Stomach (tissue), 4 donors: ENCODE data around the gene RRAD.

ENCODE experiments used
- POLR2A ChIP-seq, 4 donors: fragments of 450-650 bp; IDR thresholded peaks; one replicate each; pipeline ENCODE4 v1.6.1; 2016; ENCODE audit warnings: antibody characterized with exemption in 4 of 4, control low read depth in 2 of 4, mild to moderate bottlenecking in 1 of 4, moderate library complexity in 1 of 4
- POLR2AphosphoS5 ChIP-seq, 3 donors: sonication (generic); formaldehyde crosslinking; IDR thresholded peaks; one replicate each; pipeline ENCODE4 v1.6.1; 2016; ENCODE audit warnings: antibody characterized with exemption in 3 of 3
- TF ChIP-seq, protein P1 (sequence below), 7 experiments: fragments of 450-650 bp in 4 of 7; fragments of 200-600 bp in 3 of 7; sonication (generic) in 3 of 7; IDR thresholded peaks; one replicate each; pipeline ENCODE4 v1.5.1; 2016 to 2019; ENCODE audit warnings: antibody characterized with exemption in 7 of 7, control low read depth in 2 of 7, mild to moderate bottlenecking in 1 of 7

DNA sequence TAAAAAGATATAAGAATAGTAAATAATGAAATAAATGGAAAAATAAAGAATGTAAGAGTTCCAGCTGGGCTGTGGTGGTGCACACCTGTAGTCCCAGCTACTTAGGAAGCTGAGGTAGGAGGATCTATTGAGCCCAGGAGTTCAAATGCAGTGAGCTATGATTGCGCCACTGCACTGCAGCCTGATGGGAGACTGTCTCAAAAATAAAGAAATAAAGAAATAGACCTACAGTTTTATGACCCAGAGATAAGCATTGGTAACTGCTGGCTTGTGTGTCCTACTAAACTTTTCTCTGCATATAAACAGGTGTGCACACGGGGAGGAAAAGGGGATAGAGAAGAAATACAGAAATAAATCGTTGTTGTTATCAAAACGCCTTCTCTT, 52.8 kb downstream of the RRAD start:
- TF ChIP-seq, protein P1, sequence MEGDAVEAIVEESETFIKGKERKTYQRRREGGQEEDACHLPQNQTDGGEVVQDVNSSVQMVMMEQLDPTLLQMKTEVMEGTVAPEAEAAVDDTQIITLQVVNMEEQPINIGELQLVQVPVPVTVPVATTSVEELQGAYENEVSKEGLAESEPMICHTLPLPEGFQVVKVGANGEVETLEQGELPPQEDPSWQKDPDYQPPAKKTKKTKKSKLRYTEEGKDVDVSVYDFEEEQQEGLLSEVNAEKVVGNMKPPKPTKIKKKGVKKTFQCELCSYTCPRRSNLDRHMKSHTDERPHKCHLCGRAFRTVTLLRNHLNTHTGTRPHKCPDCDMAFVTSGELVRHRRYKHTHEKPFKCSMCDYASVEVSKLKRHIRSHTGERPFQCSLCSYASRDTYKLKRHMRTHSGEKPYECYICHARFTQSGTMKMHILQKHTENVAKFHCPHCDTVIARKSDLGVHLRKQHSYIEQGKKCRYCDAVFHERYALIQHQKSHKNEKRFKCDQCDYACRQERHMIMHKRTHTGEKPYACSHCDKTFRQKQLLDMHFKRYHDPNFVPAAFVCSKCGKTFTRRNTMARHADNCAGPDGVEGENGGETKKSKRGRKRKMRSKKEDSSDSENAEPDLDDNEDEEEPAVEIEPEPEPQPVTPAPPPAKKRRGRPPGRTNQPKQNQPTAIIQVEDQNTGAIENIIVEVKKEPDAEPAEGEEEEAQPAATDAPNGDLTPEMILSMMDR (IDR thresholded peaks at IDR 0.05): no peak
- TF ChIP-seq POLR2A (IDR thresholded peaks at IDR 0.05): no peak
- no peak for TF ChIP-seq POLR2AphosphoS5 (IDR thresholded peaks at IDR 0.05)
